ENCODE results near the gene MTOR.
A peak's percentile ranks its signal among the peaks of the same experiment; 100 is the strongest.
"Not testable (repeated sequence)": the region's sequence is repeated elsewhere in the genome, so short reads cannot be mapped to it uniquely, and the experiment has no call there.

MTOR gene

GRCh38 chr1:11262171-11263049 lies at the start of gene MTOR:
Gene MTOR, minus strand, starts transcription at chr1:11262551. Its CDS starts 3,142 bp downstream, at chr1:11259409.
- DNase-seq (ENCODE audit: low read depth in 2 of 2) = peak; percentile 93 to 95

GRCh38 chr1:11309385-11309784 lies 47.0 kb upstream of the MTOR start:
- DNase-seq (ENCODE audit: low read depth in 2 of 2) = no peak

GRCh38 chr1:11308699-11309224 lies 46.4 kb upstream of the MTOR start:
- no peak for DNase-seq (ENCODE audit: low read depth in 2 of 2)

GRCh38 chr1:11307852-11308251 lies 45.5 kb upstream of the MTOR start:
- DNase-seq (ENCODE audit: low read depth in 2 of 2) = no peak

GRCh38 chr1:11305516-11305915 lies 43.2 kb upstream of the MTOR start:
- DNase-seq (ENCODE audit: low read depth in 2 of 2) = not testable (repeated sequence)

- no peak for DNase-seq (ENCODE audit: low read depth in 2 of 2)
These were observed 40.0 kb upstream of the MTOR start for GRCh38 chr1:11302366-11302765.

GRCh38 chr1:11301601-11302000 lies 39.2 kb upstream of the MTOR start:
- DNase-seq (ENCODE audit: low read depth in 2 of 2) = no peak

- DNase-seq (ENCODE audit: low read depth in 2 of 2) = no peak
These were observed 36.8 kb upstream of the MTOR start for GRCh38 chr1:11299225-11299574.

- DNase-seq (ENCODE audit: low read depth in 2 of 2) = no peak
These were observed 36.3 kb upstream of the MTOR start for GRCh38 chr1:11298390-11299224.

- not testable (repeated sequence) for DNase-seq (ENCODE audit: low read depth in 2 of 2)
These were observed 35.4 kb upstream of the MTOR start for GRCh38 chr1:11297774-11298173.

GRCh38 chr1:11295905-11296304 lies 33.6 kb upstream of the MTOR start:
- DNase-seq (ENCODE audit: low read depth in 2 of 2) = no peak

GRCh38 chr1:11294951-11295350 lies 32.6 kb upstream of the MTOR start:
- DNase-seq (ENCODE audit: low read depth in 2 of 2) = no peak

- no peak for DNase-seq (ENCODE audit: low read depth in 2 of 2)
These were observed 31.5 kb upstream of the MTOR start for GRCh38 chr1:11293856-11294255.

- DNase-seq (ENCODE audit: low read depth in 2 of 2) = no peak
These were observed 28.7 kb upstream of the MTOR start for GRCh38 chr1:11291049-11291448.

GRCh38 chr1:11289064-11289463 lies 26.7 kb upstream of the MTOR start:
- no peak for DNase-seq (ENCODE audit: low read depth in 2 of 2)

- DNase-seq (ENCODE audit: low read depth in 2 of 2) = no peak
These were observed 24.5 kb upstream of the MTOR start for GRCh38 chr1:11286735-11287410.

- DNase-seq (ENCODE audit: low read depth in 2 of 2) = no peak
These were observed 23.8 kb upstream of the MTOR start for GRCh38 chr1:11285883-11286734.

- DNase-seq (ENCODE audit: low read depth in 2 of 2) = no peak
These were observed 22.4 kb upstream of the MTOR start for GRCh38 chr1:11284784-11285183.

- DNase-seq (ENCODE audit: low read depth in 2 of 2) = no peak
These were observed 20.8 kb upstream of the MTOR start for GRCh38 chr1:11283151-11283550.

- DNase-seq (ENCODE audit: low read depth in 2 of 2) = no peak
These were observed 19.4 kb upstream of the MTOR start for GRCh38 chr1:11281518-11282331.

Measured in stimulated activated CD8-positive, alpha-beta memory T cell treated with anti-CD3 and anti-CD28 coated beads, Interleukin-15, amount 100 ng/mL, for 48 hours (primary cell).